ENCODE measurements around the gene SEC14L1. TPM values are rescaled to one million over a fixed set of nuclear protein-coding genes. Genes with fewer than 3 reads are reported as not detected.

SEC14L1 gene
- total RNA-seq, 1 experiment from 2014 or later = 25.8 TPM

DNA sequence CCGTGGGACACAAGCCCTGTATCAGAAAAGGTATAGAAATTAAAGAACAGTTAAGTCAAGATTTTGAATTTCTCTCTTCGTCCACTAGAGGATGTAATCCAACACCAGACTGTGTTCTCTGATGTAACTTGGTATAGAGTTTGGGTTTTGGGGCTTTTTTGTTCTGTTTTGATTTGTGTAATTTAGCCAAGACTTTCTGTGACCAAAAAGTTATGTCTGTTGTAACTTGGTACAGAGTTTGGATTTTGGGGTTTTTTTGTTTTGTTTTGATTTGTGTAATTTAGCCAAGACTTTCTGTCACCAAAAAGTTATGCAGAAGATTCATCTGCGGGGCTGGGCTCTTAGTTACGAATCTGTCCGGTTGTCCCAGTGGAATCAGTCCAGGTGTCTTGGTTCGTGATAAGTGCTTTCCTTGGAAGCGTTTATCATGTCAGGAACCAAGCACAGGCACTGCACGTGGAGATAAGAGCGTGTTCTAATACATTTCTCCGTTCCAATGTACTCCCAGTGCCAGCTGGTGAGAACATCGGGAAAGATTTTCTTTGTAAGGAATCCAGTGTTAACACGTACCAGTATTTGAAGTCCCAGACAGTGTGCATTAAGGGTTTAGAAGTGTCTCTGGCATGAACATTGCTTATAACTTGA is 44.1 kb upstream of the SEC14L1 start:
- intact Hi-C loops (cut with micrococcal nuclease) = no loop called here
- H3K4me3 Mint-ChIP-seq (ENCODE audit: unreplicated experiment) = no peak overlapping the region
- TF ChIP-seq, protein P1, sequence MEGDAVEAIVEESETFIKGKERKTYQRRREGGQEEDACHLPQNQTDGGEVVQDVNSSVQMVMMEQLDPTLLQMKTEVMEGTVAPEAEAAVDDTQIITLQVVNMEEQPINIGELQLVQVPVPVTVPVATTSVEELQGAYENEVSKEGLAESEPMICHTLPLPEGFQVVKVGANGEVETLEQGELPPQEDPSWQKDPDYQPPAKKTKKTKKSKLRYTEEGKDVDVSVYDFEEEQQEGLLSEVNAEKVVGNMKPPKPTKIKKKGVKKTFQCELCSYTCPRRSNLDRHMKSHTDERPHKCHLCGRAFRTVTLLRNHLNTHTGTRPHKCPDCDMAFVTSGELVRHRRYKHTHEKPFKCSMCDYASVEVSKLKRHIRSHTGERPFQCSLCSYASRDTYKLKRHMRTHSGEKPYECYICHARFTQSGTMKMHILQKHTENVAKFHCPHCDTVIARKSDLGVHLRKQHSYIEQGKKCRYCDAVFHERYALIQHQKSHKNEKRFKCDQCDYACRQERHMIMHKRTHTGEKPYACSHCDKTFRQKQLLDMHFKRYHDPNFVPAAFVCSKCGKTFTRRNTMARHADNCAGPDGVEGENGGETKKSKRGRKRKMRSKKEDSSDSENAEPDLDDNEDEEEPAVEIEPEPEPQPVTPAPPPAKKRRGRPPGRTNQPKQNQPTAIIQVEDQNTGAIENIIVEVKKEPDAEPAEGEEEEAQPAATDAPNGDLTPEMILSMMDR (IDR thresholded peaks at IDR 0.05; ENCODE audit: unreplicated experiment) = peak; percentile 66
- ChIA-PET CTCF (interaction anchor here (0.6 to 1.2 kb wide), 6 partner anchors 11 to 1638 kb away, joined by 3 to 6 read pairs (median 3); no protein-coding TSS in a partner anchor), POLR2A (no interaction called here)
- no peaks in the 10 kb centered on the region for H3K27me3 Mint-ChIP-seq (ENCODE audit: insufficient read depth, unreplicated experiment)
- peaks cover 70% of the 10 kb centered on the region for H3K36me3 Mint-ChIP-seq (ENCODE audit: insufficient read depth, unreplicated experiment)
- no TSS peak for BruUV-seq (replicated peaks)
- no peaks in the 10 kb centered on the region for H3K4me1 Mint-ChIP-seq (ENCODE audit: insufficient read depth, unreplicated experiment)
- H3K9me3 Mint-ChIP-seq (ENCODE audit: unreplicated experiment) = no peaks in the 10 kb centered on the region
- no peak overlapping the region for H3K27ac Mint-ChIP-seq (ENCODE audit: low read depth, unreplicated experiment)
- DNase-seq (ENCODE audit: unreplicated experiment) = peak; percentile 49

DNA sequence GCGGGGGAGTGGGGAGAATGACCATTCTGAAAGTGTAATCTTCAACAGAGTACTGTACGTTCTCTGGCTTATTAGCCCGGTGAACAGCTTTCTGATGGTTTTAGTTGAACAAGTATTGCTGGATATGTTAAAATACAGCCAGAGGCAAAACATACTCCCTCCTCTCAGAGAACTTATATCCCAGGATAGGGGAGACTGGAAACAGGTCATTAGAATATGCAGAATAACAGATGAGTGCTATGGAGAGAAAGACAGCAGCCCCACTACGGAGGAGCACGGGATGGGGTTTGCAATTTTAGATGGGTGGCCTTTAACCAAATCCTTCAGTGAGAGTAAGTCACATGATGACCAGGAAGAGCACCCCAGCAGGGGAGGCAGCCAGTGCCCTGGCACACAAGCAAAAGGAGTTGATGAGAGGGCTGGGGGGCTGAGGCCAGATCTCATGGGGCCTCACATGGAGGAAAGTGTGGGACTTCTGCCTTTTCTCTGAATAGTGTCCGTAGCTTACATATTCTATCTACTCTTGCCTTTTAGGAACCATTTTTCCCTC is 43.1 kb upstream of the SEC14L1 start:
- no peak overlapping the region for H3K4me3 Mint-ChIP-seq (ENCODE audit: unreplicated experiment)
- no peaks in the 10 kb centered on the region for H3K9me3 Mint-ChIP-seq (ENCODE audit: unreplicated experiment)
- H3K27ac Mint-ChIP-seq (ENCODE audit: low read depth, unreplicated experiment) = no peak overlapping the region
- no peaks in the 10 kb centered on the region for H3K4me1 Mint-ChIP-seq (ENCODE audit: insufficient read depth, unreplicated experiment)
- CTCF ChIA-PET = interaction anchor here (0.6 to 1.3 kb wide), 4 partner anchors 12 to 191 kb away, joined by 3 read pairs; no protein-coding TSS in a partner anchor
- BruUV-seq (replicated peaks) = no TSS peak
- H3K36me3 Mint-ChIP-seq (ENCODE audit: insufficient read depth, unreplicated experiment) = peaks cover 62% of the 10 kb centered on the region
- TF ChIP-seq, protein P1 (IDR thresholded peaks at IDR 0.05; ENCODE audit: unreplicated experiment) = no peak
- POLR2A ChIA-PET = interaction anchor here (1.3 to 2.3 kb wide), 4 partner anchors 9 to 188 kb away, joined by 3 to 13 read pairs (median 4); no protein-coding TSS in a partner anchor
- no peaks in the 10 kb centered on the region for H3K27me3 Mint-ChIP-seq (ENCODE audit: insufficient read depth, unreplicated experiment)
- intact Hi-C loops (cut with micrococcal nuclease) = no loop called here
- no peak for DNase-seq (ENCODE audit: unreplicated experiment)

DNA sequence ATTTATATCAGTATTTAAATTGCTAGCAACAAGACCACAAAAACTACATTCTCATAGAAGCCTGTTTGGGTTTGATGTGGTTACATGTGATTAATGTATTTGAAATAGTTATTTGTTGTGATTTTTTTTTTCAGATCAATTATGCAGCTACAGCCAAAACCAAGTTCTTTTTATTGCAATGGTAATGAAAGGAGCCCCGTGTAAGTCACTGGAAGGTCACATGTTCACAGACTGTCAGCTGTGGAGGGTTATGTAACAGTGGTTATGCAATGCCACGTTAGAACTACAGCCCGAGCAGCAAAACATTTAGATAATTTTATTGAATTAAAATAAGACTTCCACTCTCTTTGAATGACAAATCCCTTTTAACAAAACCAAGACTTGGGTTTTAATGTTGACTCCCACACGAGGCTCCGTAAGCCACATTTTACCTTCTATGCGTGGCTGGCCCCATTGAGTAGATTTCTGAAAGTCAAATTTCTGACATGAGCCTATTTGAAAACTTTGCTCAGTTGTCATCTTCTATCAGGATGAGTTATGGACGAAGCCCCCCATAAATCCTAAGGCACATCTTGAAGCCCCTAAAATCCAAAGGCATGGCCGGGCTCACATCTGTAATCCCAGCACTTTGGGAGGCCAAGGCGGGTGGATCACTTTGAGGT is 41.8 kb upstream of the SEC14L1 start:
- intact Hi-C loops (cut with micrococcal nuclease) = no loop called here
- no TSS peak for BruUV-seq (replicated peaks)
- Mint-ChIP-seq H3K9me3 (ENCODE audit: unreplicated experiment) (no peaks in the 10 kb centered on the region), H3K27ac (ENCODE audit: low read depth, unreplicated experiment) (no peak overlapping the region), H3K36me3 (ENCODE audit: insufficient read depth, unreplicated experiment) (peaks cover 49% of the 10 kb centered on the region), H3K4me1 (ENCODE audit: insufficient read depth, unreplicated experiment) (peaks cover 5% of the 10 kb centered on the region), H3K4me3 (ENCODE audit: unreplicated experiment) (no peak overlapping the region), H3K27me3 (ENCODE audit: insufficient read depth, unreplicated experiment) (no peaks in the 10 kb centered on the region)
- TF ChIP-seq, protein P1 (IDR thresholded peaks at IDR 0.05; ENCODE audit: unreplicated experiment) = no peak
- CTCF ChIA-PET = interaction anchor here (0.6 to 1.3 kb wide), 6 partner anchors 12 to 232 kb away, joined by 3 to 5 read pairs (median 4); no protein-coding TSS in a partner anchor
- POLR2A ChIA-PET = interaction anchor here (0.6 to 2.3 kb wide), 10 partner anchors 11 to 186 kb away, joined by 3 to 13 read pairs (median 4); partner anchors contain the start of gene SEC14L1
- peak; percentile 69 for DNase-seq (ENCODE audit: unreplicated experiment)

DNA sequence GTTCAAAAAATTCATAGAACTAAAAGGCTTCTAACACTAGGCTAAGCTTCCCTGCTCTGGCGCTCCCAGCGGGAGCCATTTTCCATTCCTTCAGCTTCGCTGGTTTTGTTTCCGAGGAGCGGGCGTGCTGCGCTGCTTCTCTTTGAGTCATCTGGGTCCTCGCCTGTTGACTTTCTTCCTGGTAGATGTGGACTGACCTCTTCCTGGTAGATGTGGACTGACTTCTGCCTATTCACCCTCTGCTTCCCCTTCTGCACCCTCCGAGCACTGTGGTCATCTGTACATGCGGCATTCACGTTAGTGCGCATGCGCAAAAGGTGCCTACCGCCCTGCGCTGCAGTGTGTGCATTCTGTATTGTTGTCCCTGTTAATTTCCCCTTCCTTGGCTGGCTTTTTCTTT is 40.8 kb upstream of the SEC14L1 start:
- ChIA-PET POLR2A (interaction anchor here (0.6 kb wide), 1 partner anchor 39 kb away, joined by 4 read pairs; no protein-coding TSS in a partner anchor), CTCF (no interaction called here)
- H3K4me3 Mint-ChIP-seq (ENCODE audit: unreplicated experiment) = no peak overlapping the region
- intact Hi-C loops (cut with micrococcal nuclease) = no loop called here
- H3K27ac Mint-ChIP-seq (ENCODE audit: low read depth, unreplicated experiment) = no peak overlapping the region
- peaks cover 39% of the 10 kb centered on the region for H3K36me3 Mint-ChIP-seq (ENCODE audit: insufficient read depth, unreplicated experiment)
- DNase-seq (ENCODE audit: unreplicated experiment) = no peak
- no TSS peak for BruUV-seq (replicated peaks)
- peaks cover 5% of the 10 kb centered on the region for H3K4me1 Mint-ChIP-seq (ENCODE audit: insufficient read depth, unreplicated experiment)
- TF ChIP-seq, protein P1 (IDR thresholded peaks at IDR 0.05; ENCODE audit: unreplicated experiment) = no peak
- H3K27me3 Mint-ChIP-seq (ENCODE audit: insufficient read depth, unreplicated experiment) = no peaks in the 10 kb centered on the region
- no peaks in the 10 kb centered on the region for H3K9me3 Mint-ChIP-seq (ENCODE audit: unreplicated experiment)

Measured in MCF 10A (cell line).